GM12873 (cell line): ENCODE measurements around the gene ETV6.

ENCODE experiments used
- TF ChIP-seq, protein P1 (sequence below): IDR thresholded peaks from 2 replicates; pipeline ENCODE4 v1.5.1; 2012; ENCODE audit warnings: low read depth, mild to moderate bottlenecking, moderate library complexity, low read length, control low read depth; ENCODE audit not compliant: insufficient read depth; ENCODE audit errors: missing control alignments

The ETV6 gene

DNA sequence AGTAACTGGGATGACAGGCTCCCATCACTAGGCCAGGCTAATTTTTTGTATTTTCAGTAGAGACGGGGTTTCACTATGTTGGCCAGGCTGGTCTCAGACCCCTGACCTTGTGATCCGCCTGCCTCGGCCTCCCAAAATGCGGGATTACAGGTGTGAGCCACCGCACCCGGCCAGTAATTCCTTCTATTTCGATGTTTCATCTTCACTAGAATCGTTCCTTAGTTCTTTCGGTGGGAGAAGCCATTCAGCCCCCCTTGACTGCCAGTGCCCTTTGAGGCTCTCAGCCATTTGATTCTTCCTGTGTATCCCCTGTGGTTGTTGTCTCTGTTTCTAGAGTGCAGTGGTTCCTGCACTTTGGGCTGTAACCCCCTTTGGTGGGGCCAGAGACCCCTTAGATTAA lies 174.1 kb downstream of the ETV6 start:
- TF ChIP-seq, protein P1, sequence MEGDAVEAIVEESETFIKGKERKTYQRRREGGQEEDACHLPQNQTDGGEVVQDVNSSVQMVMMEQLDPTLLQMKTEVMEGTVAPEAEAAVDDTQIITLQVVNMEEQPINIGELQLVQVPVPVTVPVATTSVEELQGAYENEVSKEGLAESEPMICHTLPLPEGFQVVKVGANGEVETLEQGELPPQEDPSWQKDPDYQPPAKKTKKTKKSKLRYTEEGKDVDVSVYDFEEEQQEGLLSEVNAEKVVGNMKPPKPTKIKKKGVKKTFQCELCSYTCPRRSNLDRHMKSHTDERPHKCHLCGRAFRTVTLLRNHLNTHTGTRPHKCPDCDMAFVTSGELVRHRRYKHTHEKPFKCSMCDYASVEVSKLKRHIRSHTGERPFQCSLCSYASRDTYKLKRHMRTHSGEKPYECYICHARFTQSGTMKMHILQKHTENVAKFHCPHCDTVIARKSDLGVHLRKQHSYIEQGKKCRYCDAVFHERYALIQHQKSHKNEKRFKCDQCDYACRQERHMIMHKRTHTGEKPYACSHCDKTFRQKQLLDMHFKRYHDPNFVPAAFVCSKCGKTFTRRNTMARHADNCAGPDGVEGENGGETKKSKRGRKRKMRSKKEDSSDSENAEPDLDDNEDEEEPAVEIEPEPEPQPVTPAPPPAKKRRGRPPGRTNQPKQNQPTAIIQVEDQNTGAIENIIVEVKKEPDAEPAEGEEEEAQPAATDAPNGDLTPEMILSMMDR: no peak

DNA sequence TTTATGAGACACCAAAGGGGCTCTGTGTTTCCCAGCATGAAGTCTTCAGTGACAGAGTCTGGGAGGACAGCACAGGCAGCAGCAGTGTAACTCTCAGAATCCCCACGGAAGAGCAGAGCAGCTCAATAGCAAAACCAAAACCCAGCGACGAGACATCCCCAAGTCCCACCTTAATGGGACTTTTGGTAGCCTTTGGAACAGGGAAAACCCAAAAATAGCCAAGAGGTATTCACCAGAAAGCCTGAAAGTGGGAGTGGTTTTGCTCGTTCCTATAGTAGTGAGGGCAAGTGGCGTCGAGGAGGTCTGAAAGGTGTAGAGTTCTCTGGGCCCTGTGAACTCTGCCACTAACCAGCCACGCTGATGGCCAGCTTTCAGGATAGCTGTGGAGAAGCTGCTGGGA lies 174.6 kb downstream of the ETV6 start:
- TF ChIP-seq, protein P1: no peak

DNA sequence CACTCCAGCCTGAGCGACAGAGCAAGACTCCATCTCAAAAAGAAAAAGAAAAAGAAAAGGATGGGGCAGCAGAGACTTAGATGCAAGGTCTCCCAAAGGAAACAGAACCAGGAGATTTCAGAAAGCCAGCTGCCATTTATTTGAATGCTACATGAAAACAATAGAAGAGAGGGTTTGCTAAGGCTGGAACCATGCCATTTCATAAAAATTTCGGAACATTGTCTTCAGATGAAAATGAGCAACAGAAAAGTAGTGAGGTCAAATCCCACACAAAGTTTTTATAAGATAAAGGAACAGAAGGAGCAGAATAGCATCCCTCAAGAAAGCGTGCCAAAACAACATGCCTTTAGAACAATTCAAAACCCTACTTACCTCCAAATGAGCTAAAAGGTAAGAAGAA lies 175.3 kb downstream of the ETV6 start:
- TF ChIP-seq, protein P1: no peak

- TF ChIP-seq, protein P1: no peak
Observed at GRCh38 chr12:11825278-11825677, 175.8 kb downstream of the ETV6 start.

GRCh38 chr12:11826574-11826973 lies 177.1 kb downstream of the ETV6 start:
- TF ChIP-seq, protein P1: no peak

GRCh38 chr12:11827091-11828061 lies 177.9 kb downstream of the ETV6 start:
- TF ChIP-seq, protein P1: no peak

GRCh38 chr12:11829764-11830194 lies 180.3 kb downstream of the ETV6 start:
- TF ChIP-seq, protein P1: no peak
